ENCODE data around the gene HSPB7. TPM values are rescaled to one million over a fixed set of nuclear protein-coding genes. Genes with fewer than 3 reads are reported as not detected.

HSPB7 gene
- polyA plus RNA-seq, 3 donors, result not detected

DNA sequence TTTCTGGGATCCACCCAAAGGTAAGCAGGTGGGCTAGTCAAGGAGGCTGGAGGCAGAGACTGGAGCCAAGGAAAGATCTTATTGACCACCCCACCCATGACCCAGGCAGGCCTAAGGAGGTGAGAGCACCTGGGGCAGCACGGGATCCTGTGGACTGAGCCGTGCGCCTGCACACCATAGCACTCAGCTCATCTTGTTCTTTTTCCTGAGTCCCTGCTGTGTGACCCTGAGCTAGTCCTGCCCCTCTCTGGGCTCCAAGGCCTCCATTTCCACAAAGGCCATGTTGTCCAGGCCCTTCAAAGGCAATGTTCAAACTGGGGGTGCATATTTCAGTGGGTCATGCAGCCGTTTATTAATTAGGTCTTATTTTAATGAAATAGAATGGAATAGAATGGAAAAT is 48.4 kb upstream of the HSPB7 start:
- intact Hi-C loops (cut with micrococcal nuclease), result no loop called here
- H3K36me3 ChIP-seq (replicated peaks in 1 of 2; ENCODE audit: control insufficient read depth in 1 of 2, insufficient read depth in 2 of 2, low read length in 2 of 2), result no peaks in the 10 kb centered on the region
- no peak overlapping the region for H2AFZ ChIP-seq (ENCODE audit: insufficient read depth, low read depth, low read length, poor library complexity, severe bottlenecking)
- H4K20me1 ChIP-seq (ENCODE audit: insufficient read depth, low read length), result no peaks in the 10 kb centered on the region
- no peaks in the 10 kb centered on the region for H3K4me1 ChIP-seq (ENCODE audit: control insufficient read depth in 1 of 2, insufficient read depth in 2 of 2, low read length in 2 of 2)
- H3K9ac ChIP-seq (ENCODE audit: insufficient read depth, low read length, poor library complexity, severe bottlenecking), result no peak overlapping the region
- Mint-ChIP-seq H3K27ac (no peak overlapping the region), H3K36me3 (no peaks in the 10 kb centered on the region), H3K4me1 (no peaks in the 10 kb centered on the region), H3K4me3 (no peak overlapping the region), H3K9me3 (no peaks in the 10 kb centered on the region), H3K27me3 (ENCODE audit: low read depth in 3 of 3) (peaks cover 11 to 41% (median 29%) of the 10 kb centered on the region in 3 donors)
- H3K27me3 ChIP-seq (ENCODE audit: control insufficient read depth in 2 of 2, insufficient read depth in 2 of 2, low read length in 2 of 2), result peaks cover 0 to under 1% of the 10 kb centered on the region in 2 donors
- no peaks in the 10 kb centered on the region for H3K79me2 ChIP-seq (ENCODE audit: insufficient read depth, low read length)
- H3K27ac ChIP-seq (ENCODE audit: low read depth in 1 of 2, low read length in 2 of 2), result no peak overlapping the region
- TF ChIP-seq, protein P1, sequence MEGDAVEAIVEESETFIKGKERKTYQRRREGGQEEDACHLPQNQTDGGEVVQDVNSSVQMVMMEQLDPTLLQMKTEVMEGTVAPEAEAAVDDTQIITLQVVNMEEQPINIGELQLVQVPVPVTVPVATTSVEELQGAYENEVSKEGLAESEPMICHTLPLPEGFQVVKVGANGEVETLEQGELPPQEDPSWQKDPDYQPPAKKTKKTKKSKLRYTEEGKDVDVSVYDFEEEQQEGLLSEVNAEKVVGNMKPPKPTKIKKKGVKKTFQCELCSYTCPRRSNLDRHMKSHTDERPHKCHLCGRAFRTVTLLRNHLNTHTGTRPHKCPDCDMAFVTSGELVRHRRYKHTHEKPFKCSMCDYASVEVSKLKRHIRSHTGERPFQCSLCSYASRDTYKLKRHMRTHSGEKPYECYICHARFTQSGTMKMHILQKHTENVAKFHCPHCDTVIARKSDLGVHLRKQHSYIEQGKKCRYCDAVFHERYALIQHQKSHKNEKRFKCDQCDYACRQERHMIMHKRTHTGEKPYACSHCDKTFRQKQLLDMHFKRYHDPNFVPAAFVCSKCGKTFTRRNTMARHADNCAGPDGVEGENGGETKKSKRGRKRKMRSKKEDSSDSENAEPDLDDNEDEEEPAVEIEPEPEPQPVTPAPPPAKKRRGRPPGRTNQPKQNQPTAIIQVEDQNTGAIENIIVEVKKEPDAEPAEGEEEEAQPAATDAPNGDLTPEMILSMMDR (IDR thresholded peaks at IDR 0.05), result no peak
- H3K4me2 ChIP-seq (replicated peaks; ENCODE audit: extremely low read depth, low read length, poor library complexity, severe bottlenecking), result no peak overlapping the region
- DNase-seq, result no peak
- H3K9me3 ChIP-seq (replicated peaks in 1 of 2; ENCODE audit: control insufficient read depth in 1 of 2, insufficient read depth in 1 of 2, low read length in 2 of 2), result no peaks in the 10 kb centered on the region
- WGBS (ENCODE audit: insufficient coverage), result 97% methylated on average over 3 of the region's 4 CpGs
- H3K4me3 ChIP-seq (replicated peaks in 1 of 3; ENCODE audit: low read depth in 2 of 3, low read length in 3 of 3), result no peak overlapping the region

DNA sequence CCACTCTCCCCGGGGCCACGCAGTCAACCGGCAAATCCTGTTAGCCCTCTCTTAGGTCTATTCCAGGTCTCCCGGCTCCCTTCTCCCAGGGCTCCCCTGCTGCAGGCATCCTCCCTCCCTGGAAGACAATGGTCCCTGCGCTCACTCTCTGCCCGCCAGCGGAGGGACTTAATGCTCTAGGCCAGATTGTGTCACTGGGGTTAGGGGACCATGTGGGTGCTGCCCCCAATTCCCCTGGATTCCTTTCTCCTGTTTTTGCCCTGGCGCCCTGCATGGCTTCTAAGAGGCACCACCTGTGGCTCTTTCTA is 47.4 kb upstream of the HSPB7 start:
- no peaks in the 10 kb centered on the region for H4K20me1 ChIP-seq (ENCODE audit: insufficient read depth, low read length)
- intact Hi-C loops (cut with micrococcal nuclease), result no loop called here
- H3K79me2 ChIP-seq (ENCODE audit: insufficient read depth, low read length), result no peaks in the 10 kb centered on the region
- H2AFZ ChIP-seq (ENCODE audit: insufficient read depth, low read depth, low read length, poor library complexity, severe bottlenecking), result no peak overlapping the region
- H3K4me1 Mint-ChIP-seq, result no peaks in the 10 kb centered on the region
- no peaks in the 10 kb centered on the region for H3K9me3 ChIP-seq (replicated peaks in 1 of 2; ENCODE audit: control insufficient read depth in 1 of 2, insufficient read depth in 1 of 2, low read length in 2 of 2)
- H3K27ac Mint-ChIP-seq, result no peak overlapping the region
- H3K4me3 ChIP-seq (replicated peaks in 1 of 3; ENCODE audit: low read depth in 2 of 3, low read length in 3 of 3), result no peak overlapping the region
- H3K27me3 ChIP-seq (ENCODE audit: control insufficient read depth in 2 of 2, insufficient read depth in 2 of 2, low read length in 2 of 2), result no peaks in the 10 kb centered on the region
- no peak overlapping the region for H3K27ac ChIP-seq (ENCODE audit: low read depth in 1 of 2, low read length in 2 of 2)
- TF ChIP-seq, protein P1 (IDR thresholded peaks at IDR 0.05), result no peak
- H3K4me1 ChIP-seq (ENCODE audit: control insufficient read depth in 1 of 2, insufficient read depth in 2 of 2, low read length in 2 of 2), result no peaks in the 10 kb centered on the region
- peaks cover 12 to 36% (median 28%) of the 10 kb centered on the region in 3 donors for H3K27me3 Mint-ChIP-seq (ENCODE audit: low read depth in 3 of 3)
- no peak overlapping the region for H3K9ac ChIP-seq (ENCODE audit: insufficient read depth, low read length, poor library complexity, severe bottlenecking)
- H3K9me3 Mint-ChIP-seq, result no peaks in the 10 kb centered on the region
- WGBS (ENCODE audit: insufficient coverage), result 91% methylated on average over 8 of the region's 8 CpGs
- no peak overlapping the region for H3K4me2 ChIP-seq (replicated peaks; ENCODE audit: extremely low read depth, low read length, poor library complexity, severe bottlenecking)
- H3K36me3 Mint-ChIP-seq, result no peaks in the 10 kb centered on the region
- H3K4me3 Mint-ChIP-seq, result no peak overlapping the region
- DNase-seq, result no peak
- H3K36me3 ChIP-seq (replicated peaks in 1 of 2; ENCODE audit: control insufficient read depth in 1 of 2, insufficient read depth in 2 of 2, low read length in 2 of 2), result no peaks in the 10 kb centered on the region
